Testis (tissue), 2 donors: ENCODE data around the gene ARFIP2.

ENCODE experiments used
- CTCF ChIP-seq, 3 experiments: fragments of 450-650 bp in 2 of 3; fragments of 200-600 bp in 1 of 3; sonication (generic) in 1 of 3; IDR thresholded peaks; one replicate each; pipeline ENCODE4 v1.5.1; 2016 to 2019; ENCODE audit warnings: antibody characterized with exemption in 3 of 3, mild to moderate bottlenecking in 2 of 3, moderate library complexity in 1 of 3
- POLR2A ChIP-seq: fragments of 450-650 bp; IDR thresholded peaks from one replicate; pipeline ENCODE4 v1.6.1; 2017; ENCODE audit warnings: antibody characterized with exemption, mild to moderate bottlenecking, moderate library complexity

- TF ChIP-seq POLR2A: no peak
- TF ChIP-seq CTCF (IDR thresholded peaks at IDR 0.05): no peak
Measured at GRCh38 chr11:6520265-6520664, 39.1 kb upstream of the ARFIP2 start.
